T-helper 1 cell treated with Interleukin-12 subunit alpha and Interleukin-12 subunit beta and Interleukin-4 antibody, amounts not matched to agents 30 μg/mL and 1 μg/mL, for 36 hours (primary cell): Measurements from ENCODE around the gene DRGX.

ENCODE experiments used
- H3K27ac Mint-ChIP-seq: one replicate; pipeline ENCODE4 v1.8.0; 2021; ENCODE audit warnings: mild to moderate bottlenecking, mixed read lengths
- H3K27me3 Mint-ChIP-seq: one replicate; pipeline ENCODE4 v1.8.0; 2021; ENCODE audit warnings: low read depth, mixed read lengths
- H3K36me3 Mint-ChIP-seq: one replicate; pipeline ENCODE4 v1.8.0; 2021; ENCODE audit warnings: low read depth, mixed read lengths
- H3K4me1 Mint-ChIP-seq: one replicate; pipeline ENCODE4 v1.8.0; 2021; ENCODE audit warnings: low read depth, mixed read lengths
- H3K4me3 Mint-ChIP-seq: one replicate; pipeline ENCODE4 v1.8.0; 2021; ENCODE audit warnings: mild to moderate bottlenecking, moderate library complexity, mixed read lengths
- H3K9me3 Mint-ChIP-seq: one replicate; pipeline ENCODE4 v1.8.0; 2021; ENCODE audit warnings: mixed read lengths

Gene DRGX

DNA sequence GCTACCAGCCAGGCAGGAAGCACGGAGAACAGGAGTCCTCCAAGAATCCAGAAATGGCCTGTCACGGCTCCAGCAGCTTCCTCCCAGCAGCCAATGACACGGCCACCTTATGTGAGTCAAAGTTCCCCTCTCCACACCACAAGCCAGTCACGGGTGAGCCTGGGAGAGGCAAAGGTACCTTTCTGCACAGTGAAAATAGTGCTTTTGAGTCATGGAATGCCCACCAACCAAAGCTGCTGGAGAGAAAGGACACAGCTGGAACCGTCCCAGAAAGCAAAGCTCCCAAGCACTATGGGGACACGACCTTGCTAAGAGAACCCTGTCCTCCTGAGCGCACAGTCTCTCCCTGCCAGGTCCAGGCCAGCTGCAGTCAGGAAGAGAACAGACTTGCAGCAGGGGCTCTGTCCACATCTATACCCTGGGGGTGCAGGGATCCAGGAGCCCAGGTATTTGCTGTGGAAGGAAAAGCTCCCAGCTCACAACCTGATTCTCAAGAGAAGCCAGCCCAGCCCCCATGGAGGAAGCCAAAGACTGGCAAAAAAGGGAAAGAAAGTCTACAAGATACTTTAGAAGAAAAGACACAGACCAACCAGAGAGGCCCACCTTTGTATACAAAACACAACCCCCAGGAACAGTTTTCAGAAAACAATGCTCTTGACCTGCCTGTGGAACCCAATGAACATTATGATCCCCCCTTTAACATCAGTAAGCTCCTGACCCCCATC is 72.6 kb downstream of the DRGX start:
- no peaks in the 10 kb centered on the region for H3K9me3 Mint-ChIP-seq
- no peak overlapping the region for H3K27ac Mint-ChIP-seq

DNA sequence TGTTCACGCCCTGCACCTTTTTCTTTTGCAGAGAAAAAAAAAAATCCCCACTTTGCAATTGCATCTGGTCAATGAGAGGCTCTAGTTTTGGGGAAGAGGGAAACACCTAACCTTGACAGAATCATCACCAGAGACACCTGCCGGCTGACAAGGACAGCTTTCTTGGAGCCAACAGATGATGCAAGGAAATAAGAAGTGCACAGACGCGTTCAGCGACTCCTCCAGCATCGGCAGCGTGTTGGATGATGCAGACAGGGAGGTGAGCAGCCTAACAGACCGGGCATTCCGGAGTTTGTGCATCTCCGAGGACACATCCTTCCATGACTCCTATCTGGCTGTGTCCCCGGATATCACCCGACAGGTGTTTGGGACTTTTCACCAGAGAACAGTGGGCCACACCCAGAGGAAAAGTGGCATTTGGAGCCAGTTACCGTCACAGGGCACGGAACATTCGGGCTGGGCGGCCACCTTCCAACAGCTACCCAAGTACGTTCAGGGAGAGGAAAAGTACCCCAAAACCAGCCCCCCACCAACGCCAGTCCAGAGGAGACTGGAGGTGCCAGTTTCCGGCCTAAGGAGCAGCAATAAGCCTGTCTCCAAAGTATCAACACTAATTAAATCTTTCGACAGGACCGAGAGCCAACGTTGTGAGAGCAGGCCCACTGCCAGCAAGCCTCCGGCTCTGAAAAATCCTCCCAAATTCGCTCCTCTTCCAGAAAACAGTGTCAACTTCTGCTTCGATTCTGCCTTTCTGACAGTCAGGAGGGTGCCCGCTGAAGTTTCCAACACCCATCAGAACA is 73.3 kb downstream of the DRGX start:
- Mint-ChIP-seq H3K36me3 (no peaks in the 10 kb centered on the region), H3K27ac (no peak overlapping the region), H3K9me3 (no peaks in the 10 kb centered on the region), H3K27me3 (no peaks in the 10 kb centered on the region), H3K4me3 (no peak overlapping the region), H3K4me1 (no peaks in the 10 kb centered on the region)

More for the DNA sequence above, 72.6 kb downstream of the DRGX start:
- Mint-ChIP-seq H3K36me3 (no peaks in the 10 kb centered on the region), H3K4me3 (no peak overlapping the region), H3K27me3 (no peaks in the 10 kb centered on the region), H3K4me1 (no peaks in the 10 kb centered on the region)

DNA sequence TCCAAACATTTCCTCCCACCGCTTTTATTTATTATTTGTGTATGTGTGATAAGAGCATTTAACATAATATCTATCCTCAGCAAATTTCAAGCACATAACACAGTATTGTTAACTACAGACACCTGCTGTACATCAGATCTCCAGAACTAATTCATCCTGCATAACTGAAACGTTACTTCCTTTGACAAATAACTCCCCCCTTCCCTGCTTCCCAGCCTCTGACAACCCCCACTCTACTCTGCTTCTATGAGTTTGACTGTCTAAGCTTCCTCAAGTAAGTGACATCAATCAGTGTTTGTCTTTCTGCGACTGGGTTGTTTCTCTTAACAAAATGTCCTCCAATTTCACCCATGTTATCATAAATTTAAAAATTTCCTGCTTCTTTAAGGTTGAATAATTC is 74.9 kb downstream of the DRGX start:
- Mint-ChIP-seq H3K36me3 (no peaks in the 10 kb centered on the region), H3K4me3 (no peak overlapping the region), H3K4me1 (no peaks in the 10 kb centered on the region), H3K27me3 (no peaks in the 10 kb centered on the region), H3K27ac (no peak overlapping the region), H3K9me3 (no peaks in the 10 kb centered on the region)

DNA sequence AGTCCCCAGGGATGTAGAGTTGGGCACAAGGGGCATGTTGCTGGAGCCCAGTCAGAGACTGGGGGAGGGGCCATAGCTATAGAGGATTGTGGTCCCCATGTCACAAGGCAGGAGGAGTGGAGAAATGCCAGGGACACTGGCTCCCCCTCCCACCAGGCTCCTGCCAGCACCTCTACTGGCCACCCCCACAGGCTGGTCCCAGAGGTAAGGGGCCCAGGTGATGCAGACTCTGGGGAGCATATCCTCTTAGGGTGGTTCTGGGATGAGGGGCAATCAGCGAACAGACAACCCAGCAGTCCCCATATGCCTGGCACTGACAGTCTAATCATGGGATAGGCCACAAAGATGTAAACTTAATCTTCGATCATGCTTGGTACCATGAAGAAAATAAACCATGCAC is 75.7 kb downstream of the DRGX start:
- no peaks in the 10 kb centered on the region for H3K4me1 Mint-ChIP-seq
- no peaks in the 10 kb centered on the region for H3K9me3 Mint-ChIP-seq
- H3K36me3 Mint-ChIP-seq, result no peaks in the 10 kb centered on the region

DNA sequence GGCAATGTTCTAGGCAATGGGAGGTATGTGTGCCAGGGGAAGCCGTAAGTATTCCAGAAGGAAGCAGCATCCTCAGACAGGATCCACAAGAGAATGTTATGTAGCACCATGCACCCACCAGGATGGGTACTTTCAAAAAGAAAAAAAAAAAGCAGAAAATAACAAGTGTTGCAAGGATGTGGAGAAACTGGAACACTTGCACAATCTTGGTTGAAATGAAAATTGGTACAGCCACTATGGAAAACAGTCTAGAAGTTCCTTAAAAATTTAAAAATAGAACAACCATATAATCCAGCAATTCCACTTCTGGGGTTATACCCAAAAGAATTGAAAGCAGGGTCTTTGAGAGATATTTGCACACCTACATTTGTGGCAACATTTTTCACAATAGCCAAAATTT is 76.7 kb downstream of the DRGX start:
- no peaks in the 10 kb centered on the region for H3K27me3 Mint-ChIP-seq

More for the DNA sequence above, 75.7 kb downstream of the DRGX start:
- Mint-ChIP-seq H3K27ac (no peak overlapping the region), H3K27me3 (no peaks in the 10 kb centered on the region), H3K4me3 (no peak overlapping the region)

DNA sequence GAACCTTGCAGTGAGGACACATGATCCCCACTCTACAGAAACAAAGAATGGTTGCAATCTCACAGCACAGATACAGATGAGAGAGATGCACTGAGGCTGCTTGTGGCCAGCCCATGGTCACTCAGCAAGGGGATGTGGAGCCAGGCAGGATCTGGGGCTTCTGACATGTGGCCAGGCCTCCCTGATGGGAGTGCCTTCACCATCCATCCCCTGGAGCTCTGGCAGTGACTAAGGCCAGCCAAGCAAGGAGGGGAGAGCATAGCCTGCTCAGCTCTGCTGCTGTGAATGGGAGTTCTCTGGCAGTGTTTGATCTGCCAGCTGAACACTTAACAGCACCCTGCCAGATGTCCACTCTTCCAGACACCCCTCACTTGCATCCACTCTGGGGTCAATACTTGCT is 77.1 kb downstream of the DRGX start:
- Mint-ChIP-seq H3K27me3 (peaks cover 2% of the 10 kb centered on the region), H3K4me1 (no peaks in the 10 kb centered on the region), H3K4me3 (no peak overlapping the region), H3K9me3 (no peaks in the 10 kb centered on the region), H3K27ac (no peak overlapping the region), H3K36me3 (no peaks in the 10 kb centered on the region)

More for the DNA sequence above, 76.7 kb downstream of the DRGX start:
- Mint-ChIP-seq H3K4me3 (no peak overlapping the region), H3K27ac (no peak overlapping the region), H3K36me3 (no peaks in the 10 kb centered on the region), H3K4me1 (no peaks in the 10 kb centered on the region), H3K9me3 (no peaks in the 10 kb centered on the region)

DNA sequence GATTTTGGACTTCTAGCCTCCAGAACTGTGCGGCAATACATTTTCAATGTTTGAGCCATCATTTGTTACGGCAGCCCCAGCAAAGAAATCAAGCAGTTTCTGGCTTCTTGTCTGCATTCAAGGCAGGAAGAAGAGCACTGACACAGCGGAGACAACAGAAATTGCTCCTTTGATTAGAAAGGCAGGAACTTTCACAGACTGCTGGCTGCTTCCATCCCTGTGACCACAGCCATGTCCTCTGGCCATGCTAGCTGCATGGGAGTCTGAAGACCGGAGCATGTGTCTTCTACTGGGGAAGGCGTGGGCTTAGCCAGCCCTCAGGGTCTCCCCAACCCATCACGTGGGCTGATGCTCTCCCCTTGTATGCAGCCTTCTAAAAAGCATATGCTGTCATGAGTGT is 77.9 kb downstream of the DRGX start:
- Mint-ChIP-seq H3K27ac (no peak overlapping the region), H3K9me3 (no peaks in the 10 kb centered on the region), H3K4me1 (no peaks in the 10 kb centered on the region), H3K27me3 (peaks cover 8% of the 10 kb centered on the region), H3K36me3 (no peaks in the 10 kb centered on the region), H3K4me3 (no peak overlapping the region)

DNA sequence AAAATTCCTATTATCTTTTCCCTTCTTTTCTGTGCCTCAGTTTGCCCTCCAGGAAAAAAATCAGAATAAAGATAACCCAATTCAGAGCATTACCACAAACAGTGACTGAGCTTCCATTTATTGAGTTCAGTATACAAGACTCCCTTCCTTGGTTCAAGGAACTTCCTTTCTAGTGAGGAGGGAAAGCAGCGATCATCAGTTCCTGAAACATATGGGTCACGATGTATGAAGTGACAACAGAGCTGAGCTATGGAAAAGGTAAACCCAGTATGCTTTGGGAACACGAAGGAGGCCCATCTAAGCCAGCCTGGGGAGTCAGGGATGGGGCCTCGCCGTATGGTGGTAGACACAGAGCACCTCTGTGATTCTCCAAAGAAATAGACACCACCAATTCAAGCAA is 81.1 kb downstream of the DRGX start:
- no peak overlapping the region for H3K4me3 Mint-ChIP-seq
- no peaks in the 10 kb centered on the region for H3K36me3 Mint-ChIP-seq
- H3K4me1 Mint-ChIP-seq, result peaks cover 10% of the 10 kb centered on the region
- H3K9me3 Mint-ChIP-seq, result no peaks in the 10 kb centered on the region
- peaks cover 17% of the 10 kb centered on the region for H3K27me3 Mint-ChIP-seq
- no peak overlapping the region for H3K27ac Mint-ChIP-seq
